H1 (cell line): ENCODE results near the gene RAB1A.

Experiments
- EGR1 ChIP-seq: IDR thresholded peaks from 2 replicates; pipeline ENCODE4 v1.6.1; 2011; ENCODE audit warnings: low read depth, low read length, borderline replicate concordance
- MAX ChIP-seq: IDR thresholded peaks from 2 replicates; pipeline ENCODE4 v1.6.1; 2012; ENCODE audit warnings: inconsistent platforms
- RXRA ChIP-seq: IDR thresholded peaks from 2 replicates; pipeline ENCODE4 v1.6.1; 2011; ENCODE audit warnings: low read depth, mild to moderate bottlenecking, low read length, moderate library complexity; ENCODE audit not compliant: insufficient read depth
- SP1 ChIP-seq: IDR thresholded peaks from 2 replicates; pipeline ENCODE4 v1.6.1; 2011; ENCODE audit warnings: low read depth, low read length
- TCF12 ChIP-seq: IDR thresholded peaks from 2 replicates; pipeline ENCODE4 v1.6.1; 2011; ENCODE audit warnings: low read depth, mild to moderate bottlenecking, low read length
- YY1 ChIP-seq: IDR thresholded peaks from 2 replicates; pipeline ENCODE4 v1.6.1; 2011; ENCODE audit warnings: low read depth, mild to moderate bottlenecking, low read length
- TF ChIP-seq, protein P1 (sequence below), 3 experiments: IDR thresholded peaks; 1 replicate in 2 of 3; 2 replicates in 1 of 3; pipeline versions ENCODE4 v1.5.1 to v1.6.1; 2011; ENCODE audit warnings: low read length in 3 of 3, mild to moderate bottlenecking in 3 of 3, inconsistent platforms in 2 of 3, low read depth in 1 of 3, moderate library complexity in 1 of 3; ENCODE audit not compliant: insufficient read depth in 1 of 3; ENCODE audit errors: control extremely low read depth in 1 of 3

GRCh38 chr2:65061910-65062339 lies 68.0 kb downstream of the RAB1A start:
- TF ChIP-seq, protein P1, sequence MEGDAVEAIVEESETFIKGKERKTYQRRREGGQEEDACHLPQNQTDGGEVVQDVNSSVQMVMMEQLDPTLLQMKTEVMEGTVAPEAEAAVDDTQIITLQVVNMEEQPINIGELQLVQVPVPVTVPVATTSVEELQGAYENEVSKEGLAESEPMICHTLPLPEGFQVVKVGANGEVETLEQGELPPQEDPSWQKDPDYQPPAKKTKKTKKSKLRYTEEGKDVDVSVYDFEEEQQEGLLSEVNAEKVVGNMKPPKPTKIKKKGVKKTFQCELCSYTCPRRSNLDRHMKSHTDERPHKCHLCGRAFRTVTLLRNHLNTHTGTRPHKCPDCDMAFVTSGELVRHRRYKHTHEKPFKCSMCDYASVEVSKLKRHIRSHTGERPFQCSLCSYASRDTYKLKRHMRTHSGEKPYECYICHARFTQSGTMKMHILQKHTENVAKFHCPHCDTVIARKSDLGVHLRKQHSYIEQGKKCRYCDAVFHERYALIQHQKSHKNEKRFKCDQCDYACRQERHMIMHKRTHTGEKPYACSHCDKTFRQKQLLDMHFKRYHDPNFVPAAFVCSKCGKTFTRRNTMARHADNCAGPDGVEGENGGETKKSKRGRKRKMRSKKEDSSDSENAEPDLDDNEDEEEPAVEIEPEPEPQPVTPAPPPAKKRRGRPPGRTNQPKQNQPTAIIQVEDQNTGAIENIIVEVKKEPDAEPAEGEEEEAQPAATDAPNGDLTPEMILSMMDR (IDR thresholded peaks at IDR 0.05; ENCODE audit: control extremely low read depth in 1 of 3, insufficient read depth in 1 of 3, low read depth in 1 of 3, low read length in 3 of 3) = no peak
- TF ChIP-seq RXRA (no peak), SP1 (no peak), TCF12 (no peak), YY1 (no peak), EGR1 (no peak), MAX (no peak)
